WTC11 (cell line): ENCODE results near the gene IL6R. TPM values are rescaled to one million over a fixed set of nuclear protein-coding genes. Genes with fewer than 3 reads are reported as not detected.

ENCODE experiments used
- ATAC-seq: fragments of 200-7000 bp; cut with Tn5 transposase; 2 replicates; pipeline ENCODE4 v1.10.0; 2021; ENCODE audit warnings: mild to moderate bottlenecking, moderate library complexity
- Bru-seq: library from RNA; stranded (reverse); fragments of 400-500 nt; gene quantifications from one replicate; lab custom pipeline; 2021; lab: Mats Ljungman, UMichigan
- CTCF ChIA-PET: fragments of 300-600 bp; sonication (Branson Sonifier 250); formaldehyde crosslinking; loops from one replicate; lab custom pipeline; 2021; ENCODE audit warnings: antibody characterized with exemption; lab: Charles Lee
- POLR2A ChIA-PET: fragments of 350-600 bp; sonication (Branson Sonifier 250); formaldehyde crosslinking; loops from one replicate; lab custom pipeline; 2021; ENCODE audit warnings: antibody characterized with exemption; lab: Charles Lee
- DNase-seq: peaks from one replicate; pipeline ENCODE4 v3.0.0; 2021; ENCODE audit warnings: low spot score
- H3K27ac Mint-ChIP-seq: 2 replicates; pipeline ENCODE4 v1.8.0; 2021; ENCODE audit warnings: mixed read lengths
- H3K27me3 Mint-ChIP-seq: 2 replicates; pipeline ENCODE4 v1.8.0; 2021; ENCODE audit warnings: low read depth, mild to moderate bottlenecking, moderate library complexity, mixed read lengths
- H3K36me3 Mint-ChIP-seq: 2 replicates; pipeline ENCODE4 v1.8.0; 2021; ENCODE audit warnings: mixed read lengths
- H3K4me1 Mint-ChIP-seq: 2 replicates; pipeline ENCODE4 v1.8.0; 2022; ENCODE audit warnings: mixed read lengths
- H3K4me3 Mint-ChIP-seq: 2 replicates; pipeline ENCODE4 v1.8.0; 2021; ENCODE audit warnings: mild to moderate bottlenecking, moderate library complexity, mixed read lengths
- H3K9me3 Mint-ChIP-seq: 2 replicates; pipeline ENCODE4 v1.8.0; 2021; ENCODE audit warnings: mixed read lengths
- ATF1 ChIP-seq: sonication (generic); formaldehyde crosslinking; IDR thresholded peaks from 2 replicates; pipeline ENCODE4 v1.8.1; 2023; ENCODE audit warnings: mild to moderate bottlenecking, moderate library complexity, missing genetic modification reagents
- ATF3 ChIP-seq: sonication (generic); formaldehyde crosslinking; conservative IDR thresholded peaks from 2 replicates; pipeline ENCODE4 v1.8.1; 2022; ENCODE audit warnings: mild to moderate bottlenecking, missing genetic modification reagents
- ATF6 ChIP-seq: sonication (generic); formaldehyde crosslinking; IDR thresholded peaks from 2 replicates; pipeline ENCODE4 v1.8.1; 2023; ENCODE audit warnings: mild to moderate bottlenecking, missing genetic modification reagents
- CBFB ChIP-seq: sonication (generic); formaldehyde crosslinking; IDR thresholded peaks from 2 replicates; pipeline ENCODE4 v1.8.1; 2022; ENCODE audit warnings: mild to moderate bottlenecking, low read depth, missing genetic modification reagents
- E2F4 ChIP-seq: sonication (generic); formaldehyde crosslinking; IDR thresholded peaks from 2 replicates; pipeline ENCODE4 v1.8.1; 2022; ENCODE audit warnings: low read depth, mild to moderate bottlenecking, moderate library complexity, missing genetic modification reagents, borderline replicate concordance
- ELF4 ChIP-seq: sonication (generic); formaldehyde crosslinking; IDR thresholded peaks from 2 replicates; pipeline ENCODE4 v1.8.1; 2022; ENCODE audit warnings: low read depth, mild to moderate bottlenecking, moderate library complexity, missing genetic modification reagents
- ETV6 ChIP-seq: sonication (generic); formaldehyde crosslinking; IDR thresholded peaks from 2 replicates; pipeline ENCODE4 v1.8.1; 2022; ENCODE audit warnings: mild to moderate bottlenecking, missing genetic modification reagents
- FOXK1 ChIP-seq: sonication (generic); formaldehyde crosslinking; IDR thresholded peaks from 2 replicates; pipeline ENCODE4 v1.8.0; 2022; ENCODE audit warnings: mild to moderate bottlenecking, moderate library complexity, missing genetic modification reagents
- FOXP1 ChIP-seq: sonication (generic); formaldehyde crosslinking; IDR thresholded peaks from 2 replicates; pipeline ENCODE4 v1.8.0; 2022; ENCODE audit warnings: missing genetic modification reagents, mild to moderate bottlenecking, moderate library complexity, borderline replicate concordance
- FOXP4 ChIP-seq: sonication (generic); formaldehyde crosslinking; IDR thresholded peaks from 2 replicates; pipeline ENCODE4 v1.8.0; 2022; ENCODE audit warnings: mild to moderate bottlenecking, missing genetic modification reagents
- GABPB1 ChIP-seq: sonication (generic); formaldehyde crosslinking; IDR thresholded peaks from 2 replicates; pipeline ENCODE4 v1.8.1; 2023; ENCODE audit warnings: mild to moderate bottlenecking, missing genetic modification reagents
- HMGXB4 ChIP-seq: sonication (generic); formaldehyde crosslinking; IDR thresholded peaks from 2 replicates; pipeline ENCODE4 v1.8.1; 2023; ENCODE audit warnings: mild to moderate bottlenecking, moderate library complexity, missing genetic modification reagents
- JAZF1 ChIP-seq: fragments of 250-450 bp; sonication (Bioruptor Pico); IDR thresholded peaks from 2 replicates; pipeline ENCODE4 v1.9.0; 2021; ENCODE audit warnings: moderate library complexity, mild to moderate bottlenecking, inconsistent platforms
- MAX ChIP-seq: sonication (generic); formaldehyde crosslinking; IDR thresholded peaks from 2 replicates; pipeline ENCODE4 v1.8.0; 2022; ENCODE audit warnings: mild to moderate bottlenecking, missing genetic modification reagents
- NR2C2 ChIP-seq: sonication (generic); formaldehyde crosslinking; IDR thresholded peaks from 2 replicates; pipeline ENCODE4 v1.8.0; 2022; ENCODE audit warnings: mild to moderate bottlenecking, missing genetic modification reagents
- PREB ChIP-seq: sonication (generic); formaldehyde crosslinking; IDR thresholded peaks from 2 replicates; pipeline ENCODE4 v1.8.1; 2022; ENCODE audit warnings: mild to moderate bottlenecking, missing genetic modification reagents, moderate library complexity, borderline replicate concordance
- SP1 ChIP-seq: sonication (generic); formaldehyde crosslinking; conservative IDR thresholded peaks from 2 replicates; pipeline ENCODE4 v1.8.1; 2022; ENCODE audit warnings: missing genetic modification reagents
- TP53 ChIP-seq: sonication (generic); formaldehyde crosslinking; IDR thresholded peaks from 2 replicates; pipeline ENCODE4 v1.8.1; 2023; ENCODE audit warnings: mild to moderate bottlenecking, missing genetic modification reagents
- USF1 ChIP-seq: sonication (generic); formaldehyde crosslinking; IDR thresholded peaks from 2 replicates; pipeline ENCODE4 v1.8.0; 2022; ENCODE audit warnings: mild to moderate bottlenecking, missing genetic modification reagents
- ZNF121 ChIP-seq: sonication (generic); formaldehyde crosslinking; IDR thresholded peaks from 2 replicates; pipeline ENCODE4 v1.8.0; 2023; ENCODE audit warnings: missing genetic modification reagents
- ZNF219 ChIP-seq: sonication (generic); formaldehyde crosslinking; IDR thresholded peaks from 2 replicates; pipeline ENCODE4 v1.8.0; 2023; ENCODE audit warnings: missing genetic modification reagents, mild to moderate bottlenecking, borderline replicate concordance
- ZNF423 ChIP-seq: fragments of 250-450 bp; sonication (Bioruptor Pico); IDR thresholded peaks from 2 replicates; pipeline ENCODE4 v2.1.2; 2022; ENCODE audit warnings: mild to moderate bottlenecking, moderate library complexity
- ZSCAN18 ChIP-seq: fragments of 250-450 bp; sonication (Bioruptor Pico); IDR thresholded peaks from 2 replicates; pipeline ENCODE4 v2.1.2; 2022; ENCODE audit warnings: mild to moderate bottlenecking, moderate library complexity
- long read RNA-seq, 3 experiments: library from RNA in 1 of 3; library from capped mRNA in 1 of 3; library from polyadenylated mRNA in 1 of 3; unstranded in 2 of 3; stranded (forward) in 1 of 3; transcript quantifications; one replicate each; pipeline ENCODE4 v2.0.0, GENCODE V29; 2021
- total RNA-seq: library from RNA; stranded (reverse); gene quantifications from 3 replicates; pipeline ENCODE4 v1.2.3, GENCODE V29; 2021

IL6R gene
- total RNA-seq: 3.2 to 7.0 TPM (median 3.4 TPM) in 3 replicates
- percentile 27 among the genes with signal in this experiment for Bru-seq, nascent RNA
- long read RNA-seq, experiment 1, full-length matches to known transcripts: 8 of 11 reads
- long read RNA-seq, experiment 1, partial matches to known transcripts: 1 of 11 reads
- long read RNA-seq, experiment 1, other reads (novel, unspliced or antisense): 2 of 11 reads
- long read RNA-seq, experiment 2, partial matches to known transcripts: 0 of 4 reads
- long read RNA-seq, experiment 2, other reads (novel, unspliced or antisense): 3 of 4 reads
- long read RNA-seq, experiment 3: 0 reads

GRCh38 chr1:154404984-154405746 lies at the start of gene IL6R:
Gene IL6R (plus strand): TSS chr1:154405343. CDS start chr1:154405630, 287 bp downstream.
- CTCF ChIA-PET: interaction anchor here (0.7 to 1.6 kb wide), 4 partner anchors 38 to 141 kb away, joined by 3 read pairs; no protein-coding TSS in a partner anchor
- ATAC-seq: peak; percentile 81
- H3K4me3 Mint-ChIP-seq: peak within 1 kb of the TSS; percentile 69
- H3K27me3 Mint-ChIP-seq: peaks cover 49% of the 10 kb centered on the region
- no peak within 1 kb of the TSS for H3K27ac Mint-ChIP-seq
- POLR2A ChIA-PET: interaction anchor here (0.6 kb wide), 1 partner anchor 14 kb away, joined by 5 read pairs; no protein-coding TSS in a partner anchor
- DNase-seq: peak; percentile 82
- H3K36me3 Mint-ChIP-seq: no peaks in the 10 kb centered on the region
- no peaks in the 10 kb centered on the region for H3K9me3 Mint-ChIP-seq
- peaks cover 33% of the 10 kb centered on the region for H3K4me1 Mint-ChIP-seq
- TF ChIP-seq ATF6 (CRISPR knock-in tag): no peak
- no peak for TF ChIP-seq JAZF1 (CRISPR knock-in tag)
- TF ChIP-seq USF1 (CRISPR knock-in tag): no peak
- TF ChIP-seq FOXP4: no peak; the same call in 1 of the 2 replicates
- TF ChIP-seq E2F4: no peak
- TF ChIP-seq ETV6 (CRISPR knock-in tag): peak; percentile 8; the same call in 1 of the 2 replicates
- no peak for TF ChIP-seq ZNF219 (CRISPR knock-in tag)
- no peak; the same call in 1 of the 2 replicates for TF ChIP-seq ZNF121 (CRISPR knock-in tag)
- TF ChIP-seq TP53 (CRISPR knock-in tag): no peak
- 0 out of 2 replicates have a peak, but pooled peaks have one; percentile 31 for TF ChIP-seq FOXK1
- TF ChIP-seq PREB: no peak
- no peak for TF ChIP-seq ATF3
- peak; percentile 91 for TF ChIP-seq GABPB1 (CRISPR knock-in tag)
- TF ChIP-seq ATF1 (CRISPR knock-in tag): no peak
- no peak for TF ChIP-seq NR2C2
- TF ChIP-seq MAX (CRISPR knock-in tag): peak; percentile 80
- no peak for TF ChIP-seq ZSCAN18 (CRISPR knock-in tag)
- peak; percentile 79; the same call in 1 of the 2 replicates for TF ChIP-seq HMGXB4 (CRISPR knock-in tag)
- TF ChIP-seq ELF4: no peak
- peak; percentile 57 for TF ChIP-seq SP1 (CRISPR knock-in tag)
- TF ChIP-seq FOXP1: peak; percentile 74; the same call in 1 of the 2 replicates
- TF ChIP-seq ZNF423 (CRISPR knock-in tag): no peak
- no peak for TF ChIP-seq CBFB (CRISPR knock-in tag)
